GM13976 (cell line): Measurements from ENCODE around the gene MYO6.
A peak's percentile ranks its signal among the peaks of the same experiment; 100 is the strongest.

Experiments
- DNase-seq: peaks from one replicate; pipeline ENCODE4 v3.0.0; 2012; ENCODE audit warnings: low spot score
- CTCF ChIP-seq: IDR thresholded peaks from 2 replicates; pipeline ENCODE4 v1.5.1; 2012; ENCODE audit warnings: borderline replicate concordance, mild to moderate bottlenecking; ENCODE audit not compliant: insufficient read depth; ENCODE audit errors: extremely low read depth, missing control alignments, control extremely low read depth
- in situ Hi-C: fragments of 300-500 bp; cut with MboI; formaldehyde crosslinking; loops from one replicate; pipeline ENCODE4 v1.12.0; 2022; ENCODE audit warnings: low sequenced_read_pairs, mixed read lengths, inconsistent platforms; ENCODE audit not compliant: unreplicated experiment

The MYO6 gene

GRCh38 chr6:75922226-75922625, 173.2 kb downstream of the MYO6 start:
- no peak for TF ChIP-seq CTCF
- in situ Hi-C loops = no loop called here
- no peak for DNase-seq

GRCh38 chr6:75926293-75927168, 177.5 kb downstream of the MYO6 start:
- DNase-seq = no peak
- in situ Hi-C loops = loop anchor here (25.0 kb wide), 1 partner anchor 1536 kb away; the partner anchor contains the start of gene HTR1B
- no peak for TF ChIP-seq CTCF

GRCh38 chr6:75931011-75931680, 182.1 kb downstream of the MYO6 start:
- TF ChIP-seq CTCF = no peak
- in situ Hi-C loops = loop anchor here (25.0 kb wide), 1 partner anchor 1531 kb away; the partner anchor contains the start of gene HTR1B
- DNase-seq = no peak

- in situ Hi-C loops = loop anchor here (25.0 kb wide), 1 partner anchor 1530 kb away; the partner anchor contains the start of gene HTR1B
- peak; percentile 37 for TF ChIP-seq CTCF
- DNase-seq = peak; percentile 33
These were observed 183.0 kb downstream of the MYO6 start for GRCh38 chr6:75932067-75932466.

- no peak for TF ChIP-seq CTCF
- DNase-seq = no peak
- in situ Hi-C loops = loop anchor here (25.0 kb wide), 1 partner anchor 1529 kb away; the partner anchor contains the start of gene HTR1B
These were observed 184.4 kb downstream of the MYO6 start for GRCh38 chr6:75933387-75933975.
